ENCODE measurements around the gene BAIAP2L1. TPM values are rescaled to one million over a fixed set of nuclear protein-coding genes. Genes with fewer than 3 reads are reported as not detected.

Gene BAIAP2L1
- total and polyA plus RNA-seq, 2 of the 8 experiments (the other 6 are each of a cell fraction or from before 2014, with no cell fraction given): 19.2 to 42.9 TPM

- TF ChIP-seq CHD7 (IDR thresholded peaks at IDR 0.05; ENCODE audit: insufficient replicate concordance, low read length): no peak
- TF ChIP-seq JUND (IDR thresholded peaks at IDR 0.05; ENCODE audit: low read length): no peak
- TF ChIP-seq PHF8 (conservative IDR thresholded peaks at IDR 0.05; ENCODE audit: low read depth, low read length): no peak
- no peak for TF ChIP-seq EP300 (IDR thresholded peaks at IDR 0.05; ENCODE audit: borderline replicate concordance in 1 of 2, low read depth in 2 of 2, low read length in 2 of 2)
- no peak for TF ChIP-seq BRCA1 (IDR thresholded peaks at IDR 0.05; ENCODE audit: low read depth, low read length)
- no peak for TF ChIP-seq SIN3A (conservative IDR thresholded peaks at IDR 0.05 in 1 of 2, IDR thresholded peaks at IDR 0.05 in 1 of 2; ENCODE audit: low read depth in 1 of 2, low read length in 2 of 2)
- no peak for TF ChIP-seq TEAD4 (IDR thresholded peaks at IDR 0.05; ENCODE audit: low read depth, low read length)
- no peak for TF ChIP-seq ATF3 (IDR thresholded peaks at IDR 0.05; ENCODE audit: insufficient read depth, low read depth, low read length)
- no peak for TF ChIP-seq RBBP5 (IDR thresholded peaks at IDR 0.05; ENCODE audit: borderline replicate concordance, low read depth, low read length)
- no peak for TF ChIP-seq ZNF274 (IDR thresholded peaks at IDR 0.05; ENCODE audit: borderline replicate concordance, extremely low read depth, low read length)
Measured at GRCh38 chr7:98257701-98258100, 143.2 kb downstream of the BAIAP2L1 start (continued).
